ENCODE results near the gene TTLL5. TPM values are rescaled to one million over a fixed set of nuclear protein-coding genes. Genes with fewer than 3 reads are reported as not detected.

The TTLL5 gene
- total RNA-seq, 2 donors from 2014 or later, result 14.6 to 15.3 TPM

GRCh38 chr14:75717729-75718128, 56.7 kb downstream of the TTLL5 start:
- no peaks in the 10 kb centered on the region for H3K9me3 Mint-ChIP-seq
- H3K27me3 Mint-ChIP-seq (ENCODE audit: low read depth), result no peaks in the 10 kb centered on the region
- H3K36me3 Mint-ChIP-seq (ENCODE audit: insufficient read depth in 2 of 2), result peaks cover 1% of the 10 kb centered on the region in 2 donors

DNA sequence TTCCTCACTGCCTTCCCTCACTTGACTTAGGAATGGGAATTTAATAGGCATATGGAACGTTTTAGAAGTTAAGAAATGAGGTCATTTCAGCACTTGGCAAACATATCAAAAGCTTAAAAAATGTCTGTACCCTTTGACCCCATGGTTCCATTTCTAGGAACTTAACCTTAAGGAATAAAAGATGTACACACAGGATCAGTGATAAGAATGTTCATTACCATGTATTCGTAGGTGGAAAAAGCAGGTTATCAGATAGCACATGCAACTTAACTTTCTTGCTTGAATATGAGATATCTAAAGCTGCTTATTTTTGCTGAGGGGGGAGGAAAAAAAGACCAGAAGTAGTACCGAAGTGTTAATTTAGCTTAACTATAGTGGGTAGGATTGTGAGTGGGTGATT, 57.2 kb downstream of the TTLL5 start:
- DNase-seq (no peak), ATAC-seq (replicated peaks in 1 of 2) (no peak)
- H3K27ac Mint-ChIP-seq, result no peak overlapping the region
- no peaks in the 10 kb centered on the region for H3K27me3 Mint-ChIP-seq (ENCODE audit: low read depth)
- no peaks in the 10 kb centered on the region for H3K9me3 Mint-ChIP-seq
- no peak overlapping the region for H3K4me3 Mint-ChIP-seq
- peaks cover 1 to 4% of the 10 kb centered on the region in 2 donors for H3K36me3 Mint-ChIP-seq (ENCODE audit: insufficient read depth in 2 of 2)
- H3K4me1 Mint-ChIP-seq (ENCODE audit: low read depth), result no peaks in the 10 kb centered on the region

More at GRCh38 chr14:75717729-75718128, 56.7 kb downstream of the TTLL5 start:
- DNase-seq (no peak), ATAC-seq (replicated peaks in 1 of 2) (no peak)
- H3K4me3 Mint-ChIP-seq, result no peak overlapping the region
- H3K4me1 Mint-ChIP-seq (ENCODE audit: low read depth), result no peaks in the 10 kb centered on the region
- H3K27ac Mint-ChIP-seq, result no peak overlapping the region

- H3K36me3 Mint-ChIP-seq (ENCODE audit: insufficient read depth in 2 of 2), result peaks cover 1 to 4% of the 10 kb centered on the region in 2 donors
- H3K4me3 Mint-ChIP-seq, result no peak overlapping the region
- H3K9me3 Mint-ChIP-seq, result no peaks in the 10 kb centered on the region
- H3K27me3 Mint-ChIP-seq (ENCODE audit: low read depth), result no peaks in the 10 kb centered on the region
- DNase-seq, result no peak
- H3K27ac Mint-ChIP-seq, result no peak overlapping the region
- peaks cover 8% of the 10 kb centered on the region for H3K4me1 Mint-ChIP-seq (ENCODE audit: low read depth)
- ATAC-seq (replicated peaks in 1 of 2), result no peak
Observed at GRCh38 chr14:75720116-75720515, 59.1 kb downstream of the TTLL5 start.

DNA sequence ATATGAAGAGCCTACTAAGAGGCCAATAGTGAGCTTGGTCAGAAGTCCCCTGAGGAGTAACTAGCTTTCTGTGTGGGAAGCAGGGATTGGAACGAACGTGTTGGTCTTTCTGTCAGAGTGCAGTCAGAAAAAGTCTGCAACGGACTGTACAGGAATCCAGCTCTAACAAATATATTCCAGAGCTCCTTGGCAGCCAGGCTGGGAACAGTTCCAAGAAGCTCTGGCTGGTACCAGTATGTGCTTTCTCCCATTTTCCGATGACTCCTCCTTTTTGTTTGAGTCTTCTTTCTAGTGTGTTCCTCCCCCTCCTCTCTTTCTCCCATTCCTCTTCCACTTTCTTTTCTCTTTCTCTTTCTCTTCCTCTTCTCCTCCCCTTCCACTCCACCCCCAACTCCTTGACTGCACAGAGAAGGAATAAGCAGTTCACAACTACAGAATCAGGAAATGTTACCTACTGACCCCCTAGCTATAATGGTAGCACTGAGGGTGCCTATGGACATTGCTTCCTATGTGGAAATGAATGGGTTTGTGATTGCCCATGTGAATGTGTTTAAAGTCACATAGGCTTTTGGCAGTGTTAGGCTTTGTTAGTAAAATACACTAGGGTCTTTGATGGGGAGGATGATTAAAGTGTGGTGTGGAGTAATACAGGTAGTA, 59.9 kb downstream of the TTLL5 start:
- peaks cover 1 to 11% of the 10 kb centered on the region in 2 donors for H3K36me3 Mint-ChIP-seq (ENCODE audit: insufficient read depth in 2 of 2)
- DNase-seq (no peak), ATAC-seq (replicated peaks in 1 of 2) (no peak)
- H3K4me3 Mint-ChIP-seq, result no peak overlapping the region
- H3K9me3 Mint-ChIP-seq, result no peaks in the 10 kb centered on the region
- H3K4me1 Mint-ChIP-seq (ENCODE audit: low read depth), result peaks cover 8% of the 10 kb centered on the region
- H3K27me3 Mint-ChIP-seq (ENCODE audit: low read depth), result no peaks in the 10 kb centered on the region
- no peak overlapping the region for H3K27ac Mint-ChIP-seq

GRCh38 chr14:75723716-75724115, 62.7 kb downstream of the TTLL5 start:
- ATAC-seq (replicated peaks in 1 of 2) (no peak), DNase-seq (no peak)
- peaks cover 3 to 16% of the 10 kb centered on the region in 2 donors for H3K36me3 Mint-ChIP-seq (ENCODE audit: insufficient read depth in 2 of 2)
- H3K9me3 Mint-ChIP-seq, result peaks cover 0 to 3% of the 10 kb centered on the region in 2 donors
- no peak overlapping the region for H3K4me3 Mint-ChIP-seq
- H3K27me3 Mint-ChIP-seq (ENCODE audit: low read depth), result no peaks in the 10 kb centered on the region
- H3K4me1 Mint-ChIP-seq (ENCODE audit: low read depth), result peaks cover 8% of the 10 kb centered on the region
- no peak overlapping the region for H3K27ac Mint-ChIP-seq

DNA sequence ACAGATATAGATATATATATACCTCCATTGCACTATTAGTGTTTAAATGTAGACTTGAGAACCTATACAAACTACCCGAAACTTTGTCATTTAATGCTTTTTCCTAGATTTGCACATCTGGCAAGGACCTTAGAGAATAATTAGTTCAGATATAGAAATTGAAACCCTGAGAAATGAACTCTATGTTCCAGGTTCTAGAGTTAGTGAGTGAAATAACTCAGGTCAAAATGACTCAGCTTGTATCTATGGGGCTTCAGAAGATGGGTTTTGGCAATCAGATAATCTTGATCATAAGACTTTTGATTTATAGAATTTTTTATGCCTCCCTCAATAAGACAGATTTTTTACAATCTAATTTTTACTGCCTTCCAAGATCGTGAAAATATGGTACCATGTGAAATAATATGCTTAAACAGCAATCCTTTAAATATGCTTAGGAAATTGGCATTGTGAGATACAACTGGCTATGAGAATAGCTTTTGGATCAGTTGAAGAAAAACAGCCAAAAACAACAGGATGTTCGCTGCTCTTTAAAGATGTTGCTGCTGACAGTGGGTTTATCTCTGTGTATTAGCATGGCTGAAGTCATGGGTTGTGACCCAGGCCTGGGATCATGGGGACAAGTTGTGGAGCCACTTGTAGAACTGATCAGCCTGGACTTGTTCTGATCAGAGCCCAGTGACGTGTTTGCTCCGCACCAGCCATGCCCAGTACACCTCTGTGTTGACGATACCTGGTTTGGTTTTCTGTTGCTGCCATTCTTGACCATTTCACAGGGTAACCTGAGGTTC, 63.6 kb downstream of the TTLL5 start:
- Mint-ChIP-seq H3K4me1 (ENCODE audit: low read depth) (peaks cover 8% of the 10 kb centered on the region), H3K9me3 (peaks cover 0 to 3% of the 10 kb centered on the region in 2 donors), H3K4me3 (no peak overlapping the region), H3K27ac (no peak overlapping the region), H3K36me3 (ENCODE audit: insufficient read depth in 2 of 2) (peaks cover 3 to 16% of the 10 kb centered on the region in 2 donors), H3K27me3 (ENCODE audit: low read depth) (no peaks in the 10 kb centered on the region)
- ATAC-seq (replicated peaks in 1 of 2) (peak; percentile 45 to 54), DNase-seq (no peak)

- Mint-ChIP-seq H3K36me3 (ENCODE audit: insufficient read depth in 2 of 2) (peaks cover 3 to 16% of the 10 kb centered on the region in 2 donors), H3K9me3 (peaks cover 0 to 3% of the 10 kb centered on the region in 2 donors), H3K4me1 (ENCODE audit: low read depth) (peaks cover 8% of the 10 kb centered on the region), H3K4me3 (no peak overlapping the region), H3K27ac (no peak overlapping the region), H3K27me3 (ENCODE audit: low read depth) (no peaks in the 10 kb centered on the region)
- no peak for DNase-seq
- no peak for ATAC-seq (replicated peaks in 1 of 2)
Observed at GRCh38 chr14:75725481-75725880, 64.4 kb downstream of the TTLL5 start.

- H3K4me1 Mint-ChIP-seq (ENCODE audit: low read depth), result peaks cover 8% of the 10 kb centered on the region
- H3K27me3 Mint-ChIP-seq (ENCODE audit: low read depth), result no peaks in the 10 kb centered on the region
- no peak overlapping the region for H3K4me3 Mint-ChIP-seq
- ATAC-seq (replicated peaks in 1 of 2), result no peak
- H3K9me3 Mint-ChIP-seq, result peaks cover 0 to 3% of the 10 kb centered on the region in 2 donors
- no peak for DNase-seq
- peaks cover 2 to 16% of the 10 kb centered on the region in 2 donors for H3K36me3 Mint-ChIP-seq (ENCODE audit: insufficient read depth in 2 of 2)
- H3K27ac Mint-ChIP-seq, result no peak overlapping the region
Observed at GRCh38 chr14:75726321-75726720, 65.3 kb downstream of the TTLL5 start.

GRCh38 chr14:75727124-75727523, 66.1 kb downstream of the TTLL5 start:
- peaks cover 2 to 16% of the 10 kb centered on the region in 2 donors for H3K36me3 Mint-ChIP-seq (ENCODE audit: insufficient read depth in 2 of 2)
- no peaks in the 10 kb centered on the region for H3K27me3 Mint-ChIP-seq (ENCODE audit: low read depth)
- peaks cover 0 to 3% of the 10 kb centered on the region in 2 donors for H3K9me3 Mint-ChIP-seq
- no peak for DNase-seq
- H3K4me1 Mint-ChIP-seq (ENCODE audit: low read depth), result peaks cover 8% of the 10 kb centered on the region
- ATAC-seq (replicated peaks in 1 of 2), result no peak
- H3K27ac Mint-ChIP-seq, result no peak overlapping the region
- no peak overlapping the region for H3K4me3 Mint-ChIP-seq

DNA sequence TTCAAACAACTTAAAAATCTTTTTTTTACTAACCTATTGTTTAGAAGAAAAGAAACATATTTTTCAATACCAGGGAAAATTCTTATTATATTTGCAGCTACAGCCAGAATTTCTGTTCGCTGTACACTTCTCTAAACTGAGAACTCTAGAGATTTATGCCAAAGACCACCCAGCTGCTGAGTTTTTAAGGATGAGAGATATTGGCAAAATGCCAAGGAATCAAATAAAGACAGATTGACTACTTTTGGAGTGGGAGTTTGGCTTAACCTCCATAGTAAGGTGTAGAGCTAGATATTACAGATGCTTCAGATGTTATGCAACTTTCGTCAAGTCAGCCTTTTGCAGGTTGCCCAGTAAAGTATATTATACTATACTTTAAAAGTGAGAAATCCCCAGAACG, 71.8 kb downstream of the TTLL5 start:
- H3K9me3 Mint-ChIP-seq, result no peaks in the 10 kb centered on the region
- no peak overlapping the region for H3K4me3 Mint-ChIP-seq
- H3K27ac Mint-ChIP-seq, result no peak overlapping the region
- no peaks in the 10 kb centered on the region for H3K4me1 Mint-ChIP-seq (ENCODE audit: low read depth)
- ATAC-seq (replicated peaks in 1 of 2) (no peak), DNase-seq (no peak)
- H3K27me3 Mint-ChIP-seq (ENCODE audit: low read depth), result no peaks in the 10 kb centered on the region
- peaks cover 4% of the 10 kb centered on the region in 2 donors for H3K36me3 Mint-ChIP-seq (ENCODE audit: insufficient read depth in 2 of 2)

- Mint-ChIP-seq H3K4me1 (ENCODE audit: low read depth) (no peaks in the 10 kb centered on the region), H3K36me3 (ENCODE audit: insufficient read depth in 2 of 2) (peaks cover 4% of the 10 kb centered on the region in 2 donors), H3K27ac (no peak overlapping the region), H3K9me3 (no peaks in the 10 kb centered on the region), H3K4me3 (no peak overlapping the region), H3K27me3 (ENCODE audit: low read depth) (no peaks in the 10 kb centered on the region)
- DNase-seq (no peak), ATAC-seq (replicated peaks in 1 of 2) (no peak)
Observed at GRCh38 chr14:75734854-75735253, 73.8 kb downstream of the TTLL5 start.

- Mint-ChIP-seq H3K36me3 (ENCODE audit: insufficient read depth in 2 of 2) (peaks cover 4 to 6% of the 10 kb centered on the region in 2 donors), H3K27me3 (ENCODE audit: low read depth) (no peaks in the 10 kb centered on the region), H3K4me1 (ENCODE audit: low read depth) (no peaks in the 10 kb centered on the region), H3K4me3 (no peak overlapping the region), H3K9me3 (no peaks in the 10 kb centered on the region), H3K27ac (no peak overlapping the region)
- DNase-seq (no peak), ATAC-seq (replicated peaks in 1 of 2) (no peak)
Observed at GRCh38 chr14:75736845-75737485, 75.9 kb downstream of the TTLL5 start.

DNA sequence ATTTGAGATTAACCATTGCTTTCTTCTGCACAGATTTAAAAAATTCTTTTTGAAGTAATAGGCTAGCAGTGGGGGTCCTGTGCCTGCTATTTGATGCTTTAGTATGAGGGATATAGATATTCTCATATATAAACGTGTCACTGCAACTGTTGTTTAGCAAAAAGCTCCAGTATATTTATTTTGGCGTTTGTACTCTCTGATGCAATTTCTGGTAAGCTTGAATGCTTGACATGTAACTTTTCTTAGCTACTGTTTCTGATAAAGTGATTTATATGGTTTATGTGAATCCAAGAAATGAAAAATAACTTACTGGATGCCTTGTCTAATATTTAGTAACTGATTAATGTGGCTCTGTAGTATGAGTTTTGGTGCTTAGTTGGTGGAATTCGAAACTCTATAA, 77.1 kb downstream of the TTLL5 start:
- H3K27ac Mint-ChIP-seq, result no peak overlapping the region
- ATAC-seq (replicated peaks in 1 of 2) (no peak), DNase-seq (no peak)
- no peaks in the 10 kb centered on the region for H3K9me3 Mint-ChIP-seq
- H3K4me3 Mint-ChIP-seq, result no peak overlapping the region
- H3K27me3 Mint-ChIP-seq (ENCODE audit: low read depth), result no peaks in the 10 kb centered on the region
- no peaks in the 10 kb centered on the region for H3K4me1 Mint-ChIP-seq (ENCODE audit: low read depth)
- peaks cover 5 to 6% of the 10 kb centered on the region in 2 donors for H3K36me3 Mint-ChIP-seq (ENCODE audit: insufficient read depth in 2 of 2)
